PC-3 (cell line): ENCODE data around the gene PRXL2A. TPM values are rescaled to one million over a fixed set of nuclear protein-coding genes. Genes with fewer than 3 reads are reported as not detected.

Experiments used
- ATAC-seq: fragments of 200-7000 bp; cut with Tn5 transposase; 2 replicates; pipeline ENCODE4 v1.9.1; 2020; ENCODE audit warnings: mild to moderate bottlenecking, moderate library complexity
- BruUV-seq: library from RNA; stranded (reverse); fragments of 400-500 nt; replicated peaks from 2 replicates; lab custom pipeline; 2021; lab: Mats Ljungman, UMichigan
- CTCF ChIA-PET: fragments of 300-600 bp; sonication (Branson Sonifier 250); formaldehyde crosslinking; loops from one replicate; lab custom pipeline; 2022; ENCODE audit warnings: antibody characterized with exemption; lab: Charles Lee
- POLR2A ChIA-PET: fragments of 300-600 bp; sonication (Branson Sonifier 250); formaldehyde crosslinking; loops from one replicate; lab custom pipeline; 2022; ENCODE audit warnings: antibody characterized with exemption; ENCODE audit not compliant: unreplicated experiment; lab: Charles Lee
- DNase-seq: peaks from one replicate; pipeline ENCODE4 v3.0.0-alpha.2; 2015
- H2AFZ ChIP-seq: fragments of 300-600 bp; sonication (generic); 2 replicates; pipeline ENCODE4 v1.6.0; 2016; ENCODE audit warnings: antibody characterized with exemption, low read length
- H3F3A ChIP-seq: fragments of 300-600 bp; sonication (generic); one replicate; pipeline ENCODE4 v1.6.0; 2017; ENCODE audit warnings: antibody characterized with exemption, low read length, control low read depth, mild to moderate bottlenecking; ENCODE audit not compliant: unreplicated experiment
- H3K27ac ChIP-seq: fragments of 300-600 bp; sonication (generic); 2 replicates; pipeline ENCODE4 v1.5.1; 2016; ENCODE audit warnings: mild to moderate bottlenecking, low read length
- H3K27me3 ChIP-seq: fragments of 300-600 bp; sonication (generic); 2 replicates; pipeline ENCODE4 v1.6.1; 2016; ENCODE audit warnings: low read length, mixed read lengths
- H3K36me3 ChIP-seq: fragments of 300-600 bp; sonication (generic); 2 replicates; pipeline ENCODE4 v1.6.1; 2016; ENCODE audit warnings: low read depth, mixed run types, low read length, mixed read lengths
- H3K4me1 ChIP-seq: fragments of 300-600 bp; sonication (generic); 2 replicates; pipeline ENCODE4 v1.5.1; 2016; ENCODE audit warnings: low read length; ENCODE audit not compliant: insufficient read depth
- H3K4me2 ChIP-seq: fragments of 300-600 bp; sonication (generic); 2 replicates; pipeline ENCODE4 v1.6.0; 2016; ENCODE audit warnings: low read length
- H3K4me3 ChIP-seq: fragments of 300-600 bp; sonication (generic); 2 replicates; pipeline ENCODE4 v1.5.1; 2016; ENCODE audit warnings: mild to moderate bottlenecking, low read length, mixed read lengths
- H3K79me2 ChIP-seq: fragments of 300-600 bp; sonication (generic); 2 replicates; pipeline ENCODE4 v1.6.1; 2017; ENCODE audit warnings: low read length, mixed read lengths
- H3K9ac ChIP-seq: fragments of 300-600 bp; sonication (generic); 2 replicates; pipeline ENCODE4 v1.6.0; 2016; ENCODE audit warnings: mild to moderate bottlenecking, low read length
- H3K9me2 ChIP-seq: fragments of 300-600 bp; sonication (generic); replicated peaks from 2 replicates; pipeline ENCODE4 v1.6.1; 2016; ENCODE audit warnings: mixed run types, low read length, mixed read lengths
- H3K9me3 ChIP-seq: fragments of 300-600 bp; sonication (generic); 2 replicates; pipeline ENCODE4 v1.6.1; 2016; ENCODE audit warnings: low read length, mixed read lengths
- H4K20me1 ChIP-seq: fragments of 300-600 bp; sonication (generic); 2 replicates; pipeline ENCODE4 v1.6.1; 2016; ENCODE audit warnings: low read length, mixed read lengths
- EZH2 ChIP-seq: fragments of 300-600 bp; sonication (generic); IDR thresholded peaks from one replicate; pipeline ENCODE4 v1.6.1; 2017; ENCODE audit warnings: antibody characterized with exemption, mild to moderate bottlenecking, low read length; ENCODE audit not compliant: unreplicated experiment
- EZH2phosphoT487 ChIP-seq: fragments of 300-600 bp; sonication (generic); IDR thresholded peaks from 2 replicates; pipeline ENCODE4 v1.6.1; 2018; ENCODE audit warnings: mild to moderate bottlenecking, antibody characterized with exemption, low read length, borderline replicate concordance
- intact Hi-C: fragments of 100-400 bp; cut with micrococcal nuclease; formaldehyde crosslinking; loops from 2 replicates; pipeline ENCODE4 v1.9.0; 2023
- total RNA-seq: library from RNA; depleted of rRNA; stranded (reverse); fragments of >200 nt; gene quantifications from 2 replicates; pipeline ENCODE4 v1.2.3, GENCODE V29; 2014
- TF ChIP-seq, protein P1 (sequence below): fragments of 300-600 bp; sonication (generic); conservative IDR thresholded peaks from 2 replicates; pipeline ENCODE4 v1.5.1; 2017; ENCODE audit warnings: antibody characterized with exemption, low read depth, mild to moderate bottlenecking, low read length

PRXL2A gene
- total RNA-seq, 1 experiment from 2014 or later, result not detected

DNA sequence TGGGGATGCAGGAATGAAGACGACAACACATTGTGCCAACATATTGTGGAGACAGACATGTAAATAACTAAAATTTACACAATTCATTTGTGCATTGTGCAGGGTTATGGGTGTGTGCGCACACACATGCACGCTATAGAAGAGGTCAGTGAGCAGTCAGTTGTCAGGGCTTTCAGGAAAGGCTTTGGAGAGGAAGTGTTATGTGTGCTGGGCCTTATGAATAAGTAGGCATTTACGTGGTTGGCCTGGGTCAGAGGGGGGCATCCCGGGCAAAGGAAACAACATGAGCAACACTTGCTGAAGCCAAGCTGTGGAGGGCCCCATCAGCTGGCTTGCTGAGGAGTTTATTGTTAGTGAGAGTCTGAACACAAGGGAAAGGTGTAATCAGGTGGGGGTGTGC is 4.1 kb downstream of the PRXL2A start:
- no peaks in the 10 kb centered on the region for H3F3A ChIP-seq
- H3K9me2 ChIP-seq, result no peaks in the 10 kb centered on the region
- ATAC-seq, result no peak
- no peak overlapping the region for H2AFZ ChIP-seq
- TF ChIP-seq EZH2 (no peak), EZH2phosphoT487 (no peak)
- TF ChIP-seq, protein P1, sequence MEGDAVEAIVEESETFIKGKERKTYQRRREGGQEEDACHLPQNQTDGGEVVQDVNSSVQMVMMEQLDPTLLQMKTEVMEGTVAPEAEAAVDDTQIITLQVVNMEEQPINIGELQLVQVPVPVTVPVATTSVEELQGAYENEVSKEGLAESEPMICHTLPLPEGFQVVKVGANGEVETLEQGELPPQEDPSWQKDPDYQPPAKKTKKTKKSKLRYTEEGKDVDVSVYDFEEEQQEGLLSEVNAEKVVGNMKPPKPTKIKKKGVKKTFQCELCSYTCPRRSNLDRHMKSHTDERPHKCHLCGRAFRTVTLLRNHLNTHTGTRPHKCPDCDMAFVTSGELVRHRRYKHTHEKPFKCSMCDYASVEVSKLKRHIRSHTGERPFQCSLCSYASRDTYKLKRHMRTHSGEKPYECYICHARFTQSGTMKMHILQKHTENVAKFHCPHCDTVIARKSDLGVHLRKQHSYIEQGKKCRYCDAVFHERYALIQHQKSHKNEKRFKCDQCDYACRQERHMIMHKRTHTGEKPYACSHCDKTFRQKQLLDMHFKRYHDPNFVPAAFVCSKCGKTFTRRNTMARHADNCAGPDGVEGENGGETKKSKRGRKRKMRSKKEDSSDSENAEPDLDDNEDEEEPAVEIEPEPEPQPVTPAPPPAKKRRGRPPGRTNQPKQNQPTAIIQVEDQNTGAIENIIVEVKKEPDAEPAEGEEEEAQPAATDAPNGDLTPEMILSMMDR, result no peak
- ChIA-PET CTCF (no interaction called here), POLR2A (no interaction called here)
- H3K79me2 ChIP-seq, result no peaks in the 10 kb centered on the region
- H3K9me3 ChIP-seq, result no peaks in the 10 kb centered on the region
- DNase-seq, result no peak
- no peaks in the 10 kb centered on the region for H3K27me3 ChIP-seq
- intact Hi-C loops, result no loop called here
- no peak overlapping the region for H3K4me2 ChIP-seq
- no peak overlapping the region for H3K27ac ChIP-seq
- H4K20me1 ChIP-seq, result no peaks in the 10 kb centered on the region
- no peaks in the 10 kb centered on the region for H3K36me3 ChIP-seq
- H3K9ac ChIP-seq, result no peak overlapping the region
- H3K4me1 ChIP-seq, result no peaks in the 10 kb centered on the region
- H3K4me3 ChIP-seq, result no peak overlapping the region
- BruUV-seq, result no TSS peak

DNA sequence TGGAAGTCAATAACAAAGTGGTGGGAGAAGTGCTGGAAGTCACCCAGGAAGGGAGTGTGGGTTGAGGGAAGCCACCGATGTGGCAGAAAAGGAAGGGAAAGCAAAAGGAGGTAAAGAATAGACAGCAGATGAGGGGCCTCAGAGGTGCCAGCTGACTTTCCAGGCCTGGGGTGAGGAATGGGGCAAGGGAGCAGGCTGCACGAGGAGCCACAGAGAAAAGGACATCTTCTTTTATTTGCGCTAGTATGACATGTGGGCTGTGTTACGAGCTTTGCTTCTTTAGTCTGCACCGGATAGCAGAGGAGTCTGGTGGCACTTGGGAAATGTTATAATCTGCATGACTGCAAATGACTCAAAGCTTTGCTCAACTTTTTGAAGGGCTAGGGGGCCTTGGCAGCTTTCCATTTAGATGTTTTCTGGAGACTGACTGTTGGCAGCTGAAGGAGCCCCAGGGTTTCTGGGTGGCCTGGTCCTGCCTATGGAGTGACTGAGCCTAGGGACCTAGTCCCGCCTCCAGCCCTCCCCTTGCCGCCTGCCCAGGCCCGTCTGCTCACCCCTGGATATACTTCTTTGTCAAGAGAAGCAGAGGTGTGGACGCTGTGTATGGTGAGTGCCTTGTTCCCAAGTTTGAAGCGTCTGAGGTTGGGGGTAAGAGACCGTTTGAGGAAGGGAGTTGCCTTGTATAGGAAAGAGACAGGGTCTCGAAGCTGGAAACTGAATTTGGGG is 5.1 kb downstream of the PRXL2A start:
- POLR2A ChIA-PET, result no interaction called here
- Histone ChIP-seq H3K4me2 (no peak overlapping the region), H4K20me1 (no peaks in the 10 kb centered on the region), H3K79me2 (no peaks in the 10 kb centered on the region), H3K4me3 (no peak overlapping the region), H3F3A (no peaks in the 10 kb centered on the region), H3K4me1 (no peaks in the 10 kb centered on the region), H3K27ac (no peak overlapping the region), H3K36me3 (no peaks in the 10 kb centered on the region), H3K9me2 (no peaks in the 10 kb centered on the region), H3K9ac (no peak overlapping the region), H3K9me3 (no peaks in the 10 kb centered on the region), H2AFZ (no peak overlapping the region), H3K27me3 (no peaks in the 10 kb centered on the region)
- BruUV-seq, result no TSS peak
- intact Hi-C loops, result no loop called here
- TF ChIP-seq EZH2 (no peak), EZH2phosphoT487 (no peak)
- TF ChIP-seq, protein P1, result no peak
- CTCF ChIA-PET, result no interaction called here
- DNase-seq, result no peak
- ATAC-seq, result no peak

DNA sequence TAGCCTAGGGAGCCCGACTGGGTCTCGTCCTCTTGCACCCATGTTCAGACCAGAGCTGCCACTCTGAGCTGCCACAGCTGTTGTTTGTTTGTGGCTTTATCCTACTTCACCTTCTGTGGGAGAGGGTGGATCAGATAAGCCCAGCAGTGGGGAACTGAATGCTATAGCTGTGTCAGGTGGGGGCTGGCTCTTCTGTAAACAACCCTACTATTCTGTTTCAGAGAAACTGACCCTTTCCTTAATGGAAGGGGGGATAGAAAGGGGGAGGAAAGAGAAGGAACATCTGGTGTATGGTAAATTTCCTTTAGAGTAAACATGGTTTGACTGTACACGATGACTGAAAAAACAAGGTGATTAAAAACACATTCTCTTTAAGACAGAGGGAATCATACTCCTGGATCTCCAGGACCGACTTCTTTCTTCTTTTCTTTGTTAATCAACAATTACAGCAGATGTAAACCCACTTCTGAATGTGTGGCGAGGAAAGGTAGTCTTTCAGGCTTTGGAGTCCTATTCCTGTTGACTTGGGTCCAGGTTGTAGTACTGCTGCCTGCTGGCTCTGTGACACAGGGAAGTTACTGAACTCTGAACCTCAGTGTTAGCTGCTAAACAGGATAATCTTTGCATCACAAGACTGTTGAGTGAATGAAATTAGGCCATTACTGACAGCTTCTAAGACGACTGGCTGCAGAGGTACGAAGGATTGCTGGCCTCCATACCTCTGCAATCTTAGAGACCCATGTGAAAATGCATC is 6.0 kb downstream of the PRXL2A start:
- intact Hi-C loops, result no loop called here
- no peak overlapping the region for H2AFZ ChIP-seq
- no peaks in the 10 kb centered on the region for H3K4me1 ChIP-seq
- BruUV-seq, result no TSS peak
- POLR2A ChIA-PET, result no interaction called here
- H3F3A ChIP-seq, result no peaks in the 10 kb centered on the region
- CTCF ChIA-PET, result no interaction called here
- H3K27ac ChIP-seq, result no peak overlapping the region
- H3K9me3 ChIP-seq, result no peaks in the 10 kb centered on the region
- H3K4me3 ChIP-seq, result no peak overlapping the region
- no peaks in the 10 kb centered on the region for H3K36me3 ChIP-seq
- H3K79me2 ChIP-seq, result no peaks in the 10 kb centered on the region
- ATAC-seq (no peak), DNase-seq (no peak)
- H3K9me2 ChIP-seq, result no peaks in the 10 kb centered on the region
- TF ChIP-seq EZH2phosphoT487 (no peak), EZH2 (no peak)
- TF ChIP-seq, protein P1, result no peak
- no peak overlapping the region for H3K4me2 ChIP-seq
- no peaks in the 10 kb centered on the region for H3K27me3 ChIP-seq
- no peaks in the 10 kb centered on the region for H4K20me1 ChIP-seq
- no peak overlapping the region for H3K9ac ChIP-seq
